ENCODE measurements around the gene NRARP.

- TF ChIP-seq CTCF (IDR thresholded peaks at IDR 0.05): no peak
- no peak for TF ChIP-seq ETV6 (CRISPR knock-in tag; IDR thresholded peaks at IDR 0.05)
- no peak for TF ChIP-seq FOXP4 (CRISPR knock-in tag; IDR thresholded peaks at IDR 0.05)
- no peak for TF ChIP-seq ATF1 (CRISPR knock-in tag; IDR thresholded peaks at IDR 0.05)
- no peak for TF ChIP-seq ZNF121 (CRISPR knock-in tag; IDR thresholded peaks at IDR 0.05)
- no peak for TF ChIP-seq ZNF263 (CRISPR knock-in tag; IDR thresholded peaks at IDR 0.05; ENCODE audit: low read depth)
- TF ChIP-seq NFYB (CRISPR knock-in tag; conservative IDR thresholded peaks at IDR 0.05; ENCODE audit: low read depth): no peak
- TF ChIP-seq ESRRA (CRISPR knock-in tag; IDR thresholded peaks at IDR 0.05; ENCODE audit: borderline replicate concordance): no peak
- no peak for TF ChIP-seq ZNF138 (CRISPR knock-in tag; conservative IDR thresholded peaks at IDR 0.05)
- no peak for TF ChIP-seq ZNF512 (CRISPR knock-in tag; IDR thresholded peaks at IDR 0.05; ENCODE audit: borderline replicate concordance)
- no peak for TF ChIP-seq PREB (CRISPR knock-in tag; IDR thresholded peaks at IDR 0.05; ENCODE audit: borderline replicate concordance)
- TF ChIP-seq TEAD4 (CRISPR knock-in tag; IDR thresholded peaks at IDR 0.05): no peak
Observed at GRCh38 chr9:137263506-137263905, 38.6 kb downstream of the NRARP start.

Measured in WTC11 (cell line).